HG03460 (cell line): ENCODE data around the gene ERC2.
"Not testable (repeated sequence)": the region's sequence is repeated elsewhere in the genome, so short reads cannot be mapped to it uniquely, and the experiment has no call there.

Experiments used
- ATAC-seq: cut with Tn5 transposase; IDR thresholded peaks from one replicate; pipeline ENCODE4 v1.9.1; 2021; ENCODE audit not compliant: unreplicated experiment

ERC2 gene

DNA sequence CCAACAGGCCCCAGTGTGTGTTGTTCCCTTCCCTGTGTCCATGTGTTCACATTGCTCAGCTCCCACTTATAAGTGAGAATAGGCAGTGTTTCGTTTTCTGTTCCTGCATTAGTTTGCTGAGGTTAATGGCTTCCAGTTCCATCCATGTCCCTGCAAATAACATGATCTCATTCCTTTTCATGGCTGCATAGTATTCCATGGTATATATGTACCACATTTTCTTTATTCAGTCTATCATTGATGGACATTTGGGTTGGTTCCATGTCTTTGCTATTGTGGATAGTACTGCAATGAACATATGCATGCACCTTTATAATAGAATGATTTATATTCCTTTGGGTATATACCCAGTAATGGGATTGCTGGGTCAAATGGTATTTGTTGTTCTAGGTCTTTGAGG is 452.9 kb downstream of the ERC2 start:
- not testable (repeated sequence) for ATAC-seq

DNA sequence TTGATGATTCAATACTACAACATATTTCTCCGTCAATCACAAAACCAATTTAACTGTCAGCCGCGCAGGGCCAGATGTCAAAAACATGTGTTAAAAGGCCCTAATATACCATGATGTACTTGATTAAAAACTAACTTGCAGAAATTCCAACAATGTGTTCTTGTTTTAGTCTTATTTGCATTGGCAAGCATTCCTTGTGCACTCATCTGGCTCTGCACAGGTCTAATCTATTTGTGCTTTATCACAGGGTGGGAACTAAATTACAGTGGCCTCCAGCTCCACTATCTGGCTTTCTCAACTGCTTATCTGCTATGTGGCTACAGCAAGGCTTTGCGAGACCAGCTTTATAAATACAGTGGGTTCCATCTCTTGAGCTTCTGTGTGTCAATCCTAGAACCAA is 455.5 kb downstream of the ERC2 start:
- ATAC-seq: no peak

DNA sequence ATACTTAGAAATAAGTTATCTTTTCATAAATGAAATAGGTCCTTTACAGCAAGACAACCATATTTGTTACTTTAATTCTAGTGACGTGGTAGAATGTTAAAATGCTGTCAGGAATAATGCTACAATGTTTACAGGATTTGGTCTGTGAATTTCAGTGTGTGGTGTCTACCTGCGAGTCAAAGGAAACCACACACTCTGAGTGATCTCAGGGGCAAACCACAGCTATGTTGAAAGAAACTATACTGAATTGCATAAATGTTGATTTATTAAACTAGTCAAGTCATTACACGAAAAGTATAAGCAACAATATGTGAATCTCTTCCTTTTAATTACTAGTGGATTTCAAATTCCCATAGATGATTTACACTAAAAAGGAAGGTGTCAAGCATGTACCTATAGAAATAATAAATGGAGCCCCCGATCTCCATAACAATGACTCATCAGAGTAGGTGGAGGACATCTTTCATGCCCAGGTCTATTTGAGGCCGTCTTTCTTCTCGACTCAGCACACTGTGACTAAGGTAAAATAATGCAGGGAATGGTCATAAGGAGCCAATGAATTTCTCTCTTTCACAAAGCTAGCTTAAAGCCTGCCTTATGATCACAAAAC is 463.0 kb downstream of the ERC2 start:
- ATAC-seq: no peak

DNA sequence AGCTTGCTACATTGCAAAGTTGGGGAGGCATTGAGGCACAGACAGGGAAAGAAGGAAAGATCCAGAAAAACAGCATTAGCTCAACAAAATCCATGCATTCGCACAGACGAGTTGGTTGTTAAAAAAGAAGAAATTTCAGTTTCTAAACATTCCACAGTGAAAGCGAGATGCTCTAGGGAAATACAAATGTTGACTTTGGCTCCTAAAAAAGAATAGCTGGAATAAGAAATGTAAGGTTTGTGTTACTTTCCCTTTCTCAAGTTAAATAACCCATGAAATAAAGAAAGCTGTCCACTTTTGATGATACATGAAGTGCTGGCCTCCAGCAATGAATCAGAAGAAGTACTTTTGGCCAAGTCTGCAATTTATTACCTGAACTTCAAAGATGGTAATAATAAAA is 465.1 kb downstream of the ERC2 start:
- ATAC-seq: no peak

DNA sequence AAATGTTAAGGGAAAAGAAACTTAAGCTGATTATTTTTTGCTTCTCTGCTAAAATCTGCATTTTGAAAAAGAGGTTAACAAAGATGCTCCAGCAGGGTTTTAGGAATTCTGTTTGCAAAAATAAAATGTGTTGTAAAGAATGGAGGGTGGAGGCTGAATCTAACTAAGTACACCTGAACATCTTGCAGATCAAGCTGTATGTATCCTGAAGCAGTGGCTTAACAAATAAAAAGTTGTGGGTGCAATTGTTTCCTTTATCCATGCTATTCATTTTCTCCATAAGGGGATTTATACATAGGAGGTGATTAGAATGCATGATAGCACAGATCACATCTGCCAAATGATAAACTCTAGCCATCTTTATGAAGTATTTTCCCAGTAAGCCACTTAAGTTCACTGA is 466.3 kb downstream of the ERC2 start:
- ATAC-seq: no peak

DNA sequence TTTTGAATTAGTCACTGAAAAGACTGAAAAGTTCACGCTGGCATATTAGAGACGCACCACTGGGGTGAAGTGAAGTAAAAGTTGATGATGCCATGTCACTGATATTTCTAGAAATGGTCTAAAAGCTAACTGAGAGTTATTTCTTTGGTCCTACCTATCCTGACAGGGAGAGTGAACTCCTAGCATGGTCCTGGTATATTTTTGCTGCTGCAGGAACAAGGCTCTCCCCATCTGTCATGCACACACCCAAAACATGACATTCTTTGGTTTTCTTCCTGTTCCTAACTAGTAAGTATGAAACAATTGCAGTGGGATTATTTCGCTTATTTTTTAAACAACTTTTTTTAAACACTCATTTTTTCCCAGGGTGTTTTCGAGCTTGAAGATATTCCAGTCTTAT is 466.7 kb downstream of the ERC2 start:
- ATAC-seq: no peak

DNA sequence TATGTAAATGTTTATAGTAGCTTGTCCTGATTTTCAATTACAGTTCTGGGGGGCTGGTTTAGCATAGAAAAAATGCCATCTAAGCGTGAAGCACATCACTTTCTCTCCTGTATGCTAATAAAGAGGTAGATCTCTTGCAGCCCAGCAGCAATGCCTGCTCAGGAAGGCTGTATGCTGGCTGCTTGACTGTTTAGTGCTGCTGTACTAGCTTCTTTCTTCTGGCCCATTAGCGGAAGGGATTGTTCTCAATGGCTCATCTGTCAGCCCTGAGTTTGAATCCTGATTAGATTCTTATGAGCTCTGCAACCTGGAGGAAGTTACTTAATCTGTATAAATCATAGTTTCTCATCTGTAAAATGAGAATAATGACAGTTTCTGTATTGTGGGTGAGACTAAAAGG is 478.9 kb downstream of the ERC2 start:
- ATAC-seq: no peak

DNA sequence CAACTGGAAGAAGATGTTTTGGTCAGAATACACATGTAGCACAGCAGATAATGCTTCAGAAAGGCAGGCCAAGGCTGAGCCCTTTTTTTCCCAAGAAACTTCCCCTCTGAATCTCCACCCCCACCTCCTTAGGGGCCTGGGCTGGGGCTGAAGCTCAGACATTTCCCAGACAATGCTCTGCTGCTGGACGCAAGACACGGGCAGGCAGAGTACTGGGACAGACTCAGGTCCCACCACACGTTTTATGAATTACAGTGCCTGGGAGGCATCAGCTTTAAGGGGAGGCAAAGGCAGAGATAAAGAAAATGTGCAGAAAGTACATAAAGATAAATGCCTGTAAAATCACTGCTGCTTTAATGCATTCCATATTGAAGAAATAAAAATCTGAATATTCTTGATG is 479.4 kb downstream of the ERC2 start:
- no peak for ATAC-seq

DNA sequence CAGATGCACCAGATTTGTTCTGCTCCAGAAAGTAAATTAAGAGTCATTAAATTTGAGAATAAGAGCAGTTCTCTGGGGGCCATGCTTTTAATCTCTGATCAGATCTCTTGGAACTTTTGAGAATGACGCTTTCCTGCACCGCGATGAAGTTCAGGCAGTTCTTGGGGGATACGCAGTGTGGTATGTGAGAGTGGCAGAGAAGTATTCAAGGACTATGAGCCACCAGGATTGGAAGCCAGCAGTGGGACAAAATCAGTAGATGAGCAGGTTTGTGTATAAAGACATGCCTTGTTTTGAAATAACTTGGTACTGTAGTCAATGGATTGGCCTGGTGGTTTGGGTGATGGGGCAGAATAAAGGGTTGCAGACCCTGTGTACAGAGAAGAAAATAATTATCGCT is 483.6 kb downstream of the ERC2 start:
- ATAC-seq: no peak

DNA sequence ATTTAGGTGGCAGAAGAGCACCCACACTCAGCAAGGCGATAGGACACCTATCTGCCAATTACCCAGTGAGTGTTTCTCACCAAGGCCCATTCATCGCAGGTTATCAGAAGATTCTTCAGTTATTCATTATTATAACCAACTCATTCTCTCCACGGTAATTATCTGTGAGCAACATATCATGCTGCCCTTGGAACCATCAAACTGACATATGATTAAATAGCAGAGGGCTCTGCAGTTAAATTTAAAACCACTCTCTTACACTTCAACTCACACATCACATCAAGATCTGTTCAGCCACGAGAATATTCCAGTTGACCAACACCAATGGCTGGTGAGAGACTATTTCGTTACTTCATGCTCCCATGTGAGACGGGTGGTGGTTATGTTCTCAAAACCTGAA is 489.3 kb downstream of the ERC2 start:
- no peak for ATAC-seq

DNA sequence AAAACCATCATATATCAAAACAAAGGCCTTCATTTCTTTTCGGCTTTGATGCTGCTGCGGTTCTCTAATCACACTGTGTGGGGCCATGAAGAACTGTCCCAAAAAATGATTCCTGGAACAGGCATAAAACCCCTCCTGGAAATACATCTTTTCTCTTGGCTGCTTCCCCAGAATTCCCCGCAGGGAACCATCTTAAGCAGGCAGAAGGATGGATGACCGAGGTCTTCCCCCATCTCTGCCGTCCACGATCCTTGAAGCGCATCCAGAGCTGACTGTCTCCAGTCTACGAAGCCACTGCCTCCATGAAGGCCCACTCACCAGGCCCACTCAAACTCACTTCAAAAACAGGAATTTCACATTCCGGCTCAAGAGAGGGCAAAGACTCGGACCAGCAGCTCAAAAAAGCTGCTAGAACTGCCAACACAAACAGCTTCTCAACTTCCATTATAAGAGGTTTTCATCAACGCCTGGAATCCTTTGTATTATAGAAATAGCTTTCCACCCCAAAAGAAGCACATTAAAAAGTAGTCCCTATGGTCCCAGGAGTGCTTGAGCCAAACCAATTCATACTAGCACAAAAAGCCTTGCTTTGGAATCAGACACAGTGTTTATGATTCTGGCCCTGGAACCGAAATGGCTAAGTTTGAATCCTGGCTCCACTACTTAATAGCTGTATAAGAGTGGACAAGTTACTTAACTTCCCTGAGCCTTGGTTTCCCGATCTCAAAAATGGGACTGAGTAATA is 493.7 kb downstream of the ERC2 start:
- ATAC-seq: no peak

DNA sequence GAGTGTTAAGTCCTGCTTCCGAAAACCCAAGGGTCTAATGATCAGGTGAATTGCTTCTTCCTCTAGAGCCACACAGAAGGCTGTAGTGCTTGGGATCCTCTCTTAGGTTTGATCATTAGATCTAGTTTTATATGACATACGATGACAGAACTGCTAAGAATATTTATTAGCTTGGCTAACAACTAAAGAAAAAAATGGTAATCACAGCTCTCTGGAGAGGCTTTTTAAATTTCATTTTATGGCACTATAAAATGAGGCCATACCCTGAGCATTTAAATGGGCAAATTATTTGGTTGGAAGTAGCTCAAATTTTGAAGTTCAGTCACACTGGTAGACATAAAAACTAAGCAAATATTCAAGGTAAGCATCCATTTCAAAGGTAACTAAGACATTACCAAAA is 498.6 kb downstream of the ERC2 start:
- ATAC-seq: no peak

DNA sequence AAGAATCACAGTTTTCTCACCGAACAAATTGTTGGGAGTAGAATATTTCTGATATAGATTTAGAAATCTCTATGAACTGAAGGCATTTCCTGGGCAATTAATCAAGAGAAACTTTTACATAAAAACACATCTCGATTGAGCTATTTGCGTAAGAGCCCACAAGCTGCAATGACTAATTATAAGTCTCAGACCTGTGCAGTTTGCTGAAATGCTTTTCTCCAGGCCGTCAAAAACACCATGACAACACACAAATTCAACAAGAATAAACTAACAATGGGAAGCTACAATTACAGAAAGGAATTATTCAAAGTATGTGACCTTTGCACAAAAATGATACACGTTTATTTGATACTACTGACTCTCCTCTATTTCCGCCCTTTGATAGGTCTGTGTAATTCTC is 499.9 kb downstream of the ERC2 start:
- ATAC-seq: no peak

DNA sequence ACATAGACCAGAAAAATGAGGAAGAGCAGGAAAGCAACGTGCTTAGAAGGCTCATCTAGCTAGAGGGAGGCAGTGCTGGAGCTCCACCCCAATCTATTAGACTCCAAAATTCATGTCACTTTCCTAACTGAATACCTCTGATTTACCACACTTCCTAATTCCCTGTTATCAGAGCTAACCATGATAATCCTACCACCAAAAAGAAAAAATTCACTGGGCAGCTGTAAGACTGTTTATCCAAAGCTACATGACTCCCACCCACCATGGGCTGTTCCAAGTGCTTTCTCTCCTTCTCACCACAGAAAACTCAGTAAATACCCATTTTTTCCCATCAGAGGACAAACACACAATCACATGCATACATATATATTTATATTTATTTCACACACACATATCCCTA is 501.7 kb downstream of the ERC2 start:
- no peak for ATAC-seq

DNA sequence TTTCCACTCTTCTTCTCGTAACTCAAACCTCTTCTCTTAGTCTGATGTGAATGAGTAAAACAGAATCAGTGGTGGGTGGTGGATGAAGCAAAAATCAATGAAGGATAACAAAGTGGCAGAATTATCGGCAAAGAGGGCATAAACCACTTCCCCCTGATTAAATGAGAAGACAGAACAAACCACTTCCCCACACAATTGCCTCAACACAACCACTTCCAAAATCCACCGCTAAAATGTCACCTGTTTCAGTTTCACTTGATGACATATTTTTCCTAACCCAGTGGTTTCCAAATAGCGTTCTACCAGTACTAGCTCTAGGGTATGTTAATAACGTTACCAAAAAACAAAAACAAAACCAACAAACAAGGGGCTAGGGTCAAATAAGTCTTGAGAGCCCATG is 502.5 kb downstream of the ERC2 start:
- no peak for ATAC-seq

DNA sequence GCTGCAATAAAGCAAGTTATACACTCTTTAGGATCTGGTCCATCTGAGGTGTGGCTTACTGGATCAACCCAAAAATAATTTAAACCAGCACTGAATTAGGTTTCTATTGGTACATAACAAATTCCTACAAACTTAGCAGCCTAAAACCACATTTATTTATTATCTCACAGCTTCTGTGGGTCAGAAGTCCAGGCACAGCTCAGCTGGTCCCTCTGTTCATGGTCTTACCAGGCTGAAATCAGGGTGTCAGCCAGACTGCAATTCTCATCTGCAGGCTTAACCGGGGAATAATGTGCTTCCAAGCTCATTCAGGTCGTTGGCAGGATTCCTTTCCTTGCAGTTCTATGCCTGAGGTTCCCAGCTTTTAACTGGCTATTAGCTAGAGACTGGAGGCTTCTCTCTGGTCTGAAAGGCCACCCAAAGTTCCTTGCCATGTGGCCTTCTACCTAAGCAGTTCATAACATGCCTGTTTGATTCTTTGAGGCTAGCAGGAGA is 503.7 kb downstream of the ERC2 start:
- ATAC-seq: no peak

DNA sequence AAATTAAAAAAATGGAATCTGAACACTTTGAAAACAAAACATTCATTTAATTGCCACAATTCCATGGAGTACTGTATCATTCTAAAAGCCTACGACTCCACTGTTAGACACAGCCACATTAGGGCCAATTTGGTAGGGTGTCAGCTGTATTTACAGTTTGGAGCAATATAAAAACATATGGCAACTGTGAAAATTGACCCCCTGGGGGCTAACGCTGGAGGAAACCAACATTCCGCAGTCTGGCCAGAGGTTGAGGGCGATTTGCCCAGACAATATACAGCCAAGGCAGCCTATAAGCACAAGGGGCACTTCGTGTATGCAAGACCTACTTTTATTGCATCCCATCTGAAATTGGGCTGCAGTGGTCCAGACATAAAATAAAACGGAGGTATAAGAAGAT is 504.7 kb downstream of the ERC2 start:
- ATAC-seq: no peak

DNA sequence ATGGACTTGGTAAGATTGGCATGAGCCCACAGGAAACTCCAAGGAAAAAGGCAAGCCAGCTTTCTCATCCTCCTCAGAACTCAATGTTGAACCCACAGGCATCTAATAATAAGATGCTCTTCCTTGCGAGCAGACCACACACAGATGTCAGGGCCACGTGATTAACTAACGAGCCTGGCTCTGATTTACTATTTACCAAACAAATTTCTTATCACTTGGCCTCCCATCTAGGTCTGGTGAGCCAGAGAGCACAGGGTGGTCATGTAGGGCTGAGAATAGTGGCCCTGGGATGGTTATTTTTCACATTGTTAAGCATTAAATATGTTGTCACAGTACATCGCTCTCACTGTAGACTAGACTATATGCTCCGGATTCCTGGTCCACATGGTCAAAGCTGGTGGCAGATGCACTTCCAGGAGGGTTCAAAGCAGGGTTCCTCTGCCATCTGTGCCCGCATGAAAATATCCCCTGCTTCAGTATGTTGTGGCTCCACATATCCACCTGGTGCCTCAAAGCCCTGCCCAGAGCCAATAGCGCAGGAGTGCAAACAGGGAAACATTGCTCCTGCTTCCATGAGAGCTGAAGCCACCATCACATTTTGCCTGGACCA is 508.7 kb downstream of the ERC2 start:
- ATAC-seq: no peak

DNA sequence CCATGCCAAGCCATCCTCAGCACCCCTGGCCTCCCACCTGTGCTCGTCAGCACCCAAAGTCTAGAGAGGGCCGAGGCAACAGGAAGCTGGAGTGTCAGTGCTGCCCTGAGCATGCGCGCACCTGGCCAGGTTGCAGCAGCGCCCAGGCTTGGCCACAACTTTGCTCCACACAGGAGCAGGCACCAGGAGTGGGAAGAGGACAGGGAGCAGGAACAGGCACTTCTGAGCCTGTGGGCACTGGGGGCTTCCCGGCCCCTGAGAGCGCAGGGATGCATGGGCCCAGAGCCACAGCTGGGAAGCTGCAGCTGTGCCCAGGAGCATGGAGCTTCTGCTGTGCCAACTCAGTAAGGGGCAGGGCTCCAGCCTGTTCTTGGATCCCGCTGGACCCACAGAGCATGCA is 509.7 kb downstream of the ERC2 start:
- ATAC-seq: no peak

DNA sequence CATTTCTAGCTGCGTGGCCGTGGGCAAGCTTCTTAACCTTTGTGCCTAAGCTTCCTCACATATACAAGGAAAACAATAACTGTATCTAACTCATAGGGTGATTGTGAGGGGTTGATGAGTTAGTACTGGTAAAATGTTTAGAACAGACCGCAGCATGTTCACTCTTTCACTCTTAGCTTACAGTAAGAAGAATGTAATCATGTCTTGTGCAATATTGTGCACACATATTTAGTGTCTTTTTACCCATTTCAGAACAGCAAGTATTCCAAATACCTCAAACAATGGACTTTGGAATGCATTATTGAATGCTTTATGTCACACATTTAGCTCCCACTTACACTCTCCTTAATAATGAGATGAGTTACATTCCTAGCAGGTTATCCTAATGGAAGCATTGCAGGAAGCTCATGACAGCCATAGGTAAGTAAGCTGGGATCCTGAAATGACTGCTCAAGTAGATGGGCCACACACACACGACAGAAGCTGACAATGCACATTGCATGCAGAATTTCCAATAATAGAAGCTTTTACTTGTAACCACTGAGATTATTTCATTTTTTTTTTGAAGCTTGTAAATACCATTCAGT is 512.3 kb downstream of the ERC2 start:
- ATAC-seq: no peak

DNA sequence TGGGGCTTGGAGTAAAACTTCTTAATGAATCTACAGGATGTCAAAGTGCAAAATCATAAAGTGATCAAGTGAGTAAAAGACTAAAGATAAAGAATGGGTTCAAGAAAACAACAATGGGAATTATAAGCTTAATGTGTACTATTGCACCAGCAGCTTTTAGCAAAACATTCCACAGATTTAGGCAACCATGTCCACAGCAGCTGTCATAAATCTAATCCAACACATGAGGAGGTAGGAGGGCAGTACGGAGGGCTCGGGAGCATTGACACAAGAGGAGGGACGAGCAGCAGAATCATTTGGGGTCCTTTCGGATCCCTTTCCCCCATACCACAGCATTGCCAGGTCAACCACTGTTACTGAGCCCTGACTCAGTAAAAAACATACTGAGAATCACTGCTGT is 516.9 kb downstream of the ERC2 start:
- ATAC-seq: no peak

DNA sequence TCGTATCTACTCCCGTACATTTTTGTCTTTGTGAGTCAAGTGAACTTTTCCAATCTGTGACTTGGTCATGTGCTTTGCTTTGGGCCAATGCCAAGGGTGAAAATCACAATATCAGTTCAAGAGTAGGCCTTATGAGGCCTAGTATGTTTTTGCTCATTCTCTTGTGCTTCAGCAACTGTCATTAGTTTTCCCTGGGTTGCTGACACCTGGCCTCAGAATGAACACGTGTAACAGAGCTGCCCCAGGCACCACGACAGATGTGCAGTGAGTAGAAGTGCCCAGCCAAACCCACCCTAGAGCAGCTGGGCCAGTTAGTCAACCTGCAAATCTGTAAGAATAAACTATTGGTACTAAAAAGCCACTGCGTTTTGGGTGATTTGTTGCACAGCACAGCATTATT is 520.9 kb downstream of the ERC2 start:
- ATAC-seq: no peak
